Prostate gland (tissue), 2 donors: ENCODE data around the gene CYB561D2. TPM values are rescaled to one million over a fixed set of nuclear protein-coding genes. Genes with fewer than 3 reads are reported as not detected.
A peak's percentile ranks its signal among the peaks of the same experiment; 100 is the strongest.

Source experiments
- DNase-seq: peaks from one replicate; pipeline ENCODE4 v3.0.0-alpha.2; 2019; ENCODE audit warnings: low spot score
- H3K27ac ChIP-seq, 2 donors: fragments of 200-600 bp; sonication (generic); 2 replicates each; pipeline ENCODE4 v1.5.1; 2017 to 2019
- H3K27me3 ChIP-seq: fragments of 200-600 bp; sonication (generic); replicated peaks from 2 replicates; pipeline ENCODE4 v1.5.1; 2019; ENCODE audit not compliant: insufficient read depth
- H3K36me3 ChIP-seq, 2 donors: fragments of 200-600 bp; sonication (generic); 1 replicate in 1 of 2; 2 replicates in 1 of 2; pipeline versions ENCODE4 v1.5.1 to v1.8.1; 2017 to 2019
- H3K4me1 ChIP-seq: fragments of 200-600 bp; sonication (generic); replicated peaks from 2 replicates; pipeline ENCODE4 v1.5.1; 2019
- H3K4me3 ChIP-seq, 2 donors: fragments of 200-600 bp; sonication (generic); 2 replicates each; pipeline ENCODE4 v1.5.1; 2017 to 2019
- H3K9me3 ChIP-seq: fragments of 200-600 bp; sonication (generic); 2 replicates; pipeline ENCODE4 v1.5.1; 2017
- POLR2A ChIP-seq: fragments of 450-650 bp; IDR thresholded peaks from one replicate; pipeline ENCODE4 v1.6.1; 2016; ENCODE audit warnings: antibody characterized with exemption, mild to moderate bottlenecking
- POLR2AphosphoS5 ChIP-seq: sonication (generic); formaldehyde crosslinking; IDR thresholded peaks from one replicate; pipeline ENCODE4 v1.6.1; 2017; ENCODE audit warnings: antibody characterized with exemption
- WGBS: methylation state at CpG from one replicate; pipeline ENCODE4 v1.1.5; 2018; 5-methylcytosine and 5-hydroxymethylcytosine counted together
- intact Hi-C: fragments of 100-400 bp; cut with DNase I; formaldehyde crosslinking; loops from one replicate; pipeline ENCODE4 v1.14.2; 2022
- total RNA-seq, 2 donors: library from RNA; depleted of rRNA; stranded (reverse); fragments of >200 nt; gene quantifications; one replicate each; pipeline ENCODE4 v1.1.0, GENCODE V29; 2016
- TF ChIP-seq, protein P1 (sequence below), 4 experiments: fragments of 200-600 bp in 2 of 4; fragments of 450-650 bp in 2 of 4; sonication (generic) in 2 of 4; IDR thresholded peaks; 1 replicate in 3 of 4; 2 replicates in 1 of 4; pipeline ENCODE4 v1.5.1; 2016 to 2019; ENCODE audit warnings: antibody characterized with exemption in 4 of 4, mild to moderate bottlenecking in 2 of 4, moderate library complexity in 2 of 4

The CYB561D2 gene
- total RNA-seq, 2 donors from 2014 or later = 33.2 to 39.9 TPM

DNA sequence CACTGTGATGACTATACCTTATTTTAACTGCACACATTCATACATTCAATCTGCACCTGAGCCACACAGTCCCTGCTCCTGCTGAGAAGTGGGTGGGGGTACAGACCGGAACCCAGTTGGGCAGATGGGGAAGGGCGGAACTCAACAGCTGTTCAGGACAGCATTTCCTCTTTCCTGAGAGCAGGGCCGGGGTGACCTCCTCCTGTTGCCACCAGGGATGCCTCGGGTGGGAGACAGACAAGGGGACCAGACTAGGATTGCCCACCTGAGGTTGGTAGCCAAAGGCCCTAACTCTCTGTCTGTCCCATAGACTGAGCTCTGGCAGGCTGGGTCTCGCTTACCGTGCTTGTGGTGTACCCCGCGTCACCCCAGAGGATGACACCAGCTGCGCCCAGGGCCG is 32.0 kb upstream of the CYB561D2 start:
- no peak overlapping the region for H3K4me3 ChIP-seq
- TF ChIP-seq POLR2AphosphoS5 (no peak), POLR2A (no peak)
- TF ChIP-seq, protein P1, sequence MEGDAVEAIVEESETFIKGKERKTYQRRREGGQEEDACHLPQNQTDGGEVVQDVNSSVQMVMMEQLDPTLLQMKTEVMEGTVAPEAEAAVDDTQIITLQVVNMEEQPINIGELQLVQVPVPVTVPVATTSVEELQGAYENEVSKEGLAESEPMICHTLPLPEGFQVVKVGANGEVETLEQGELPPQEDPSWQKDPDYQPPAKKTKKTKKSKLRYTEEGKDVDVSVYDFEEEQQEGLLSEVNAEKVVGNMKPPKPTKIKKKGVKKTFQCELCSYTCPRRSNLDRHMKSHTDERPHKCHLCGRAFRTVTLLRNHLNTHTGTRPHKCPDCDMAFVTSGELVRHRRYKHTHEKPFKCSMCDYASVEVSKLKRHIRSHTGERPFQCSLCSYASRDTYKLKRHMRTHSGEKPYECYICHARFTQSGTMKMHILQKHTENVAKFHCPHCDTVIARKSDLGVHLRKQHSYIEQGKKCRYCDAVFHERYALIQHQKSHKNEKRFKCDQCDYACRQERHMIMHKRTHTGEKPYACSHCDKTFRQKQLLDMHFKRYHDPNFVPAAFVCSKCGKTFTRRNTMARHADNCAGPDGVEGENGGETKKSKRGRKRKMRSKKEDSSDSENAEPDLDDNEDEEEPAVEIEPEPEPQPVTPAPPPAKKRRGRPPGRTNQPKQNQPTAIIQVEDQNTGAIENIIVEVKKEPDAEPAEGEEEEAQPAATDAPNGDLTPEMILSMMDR (IDR thresholded peaks at IDR 0.05) = no peak

DNA sequence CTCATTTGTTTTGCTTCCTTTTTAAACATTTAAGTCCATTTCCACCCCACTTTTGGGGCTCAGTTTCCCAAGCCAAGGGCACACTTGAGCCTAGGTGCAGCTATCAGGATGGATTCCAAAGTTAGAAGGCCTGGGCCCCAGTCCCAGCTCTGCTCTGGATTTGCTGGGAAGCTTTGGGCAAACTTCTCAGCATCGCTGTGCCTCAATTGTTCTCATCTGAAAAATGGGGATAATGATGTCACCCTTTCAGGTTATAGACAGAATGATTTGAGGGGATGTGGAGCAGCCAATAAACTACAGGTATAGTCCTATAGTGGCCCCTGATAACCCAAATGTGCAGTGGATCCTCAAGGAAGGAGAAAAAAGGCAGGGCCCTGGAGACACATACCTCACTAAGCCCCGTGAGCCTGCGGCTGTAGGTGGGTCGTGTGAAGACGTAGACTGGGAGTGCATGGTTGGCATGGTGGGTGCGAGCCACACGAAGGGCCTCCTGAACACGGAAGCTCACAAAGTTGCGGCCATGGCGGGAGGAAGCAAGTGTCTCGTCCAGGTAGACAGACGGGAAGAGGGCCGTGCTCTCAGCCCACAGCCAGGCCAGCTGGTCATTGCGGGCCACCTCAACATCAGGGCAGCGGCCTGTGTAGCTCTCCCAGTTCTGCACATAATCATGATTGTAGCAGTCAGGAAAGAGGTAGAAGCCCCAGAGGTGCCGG is 31.3 kb upstream of the CYB561D2 start:
- Histone ChIP-seq H3K4me1 (peaks cover 27% of the 10 kb centered on the region), H3K4me3 (no peak overlapping the region), H3K9me3 (no peaks in the 10 kb centered on the region), H3K27ac (peak overlapping the region in 1 of 2 donors; percentile 90), H3K27me3 (no peaks in the 10 kb centered on the region), H3K36me3 (no peaks in the 10 kb centered on the region)
- DNase-seq = no peak
- 89% methylated on average over 16 of the region's 16 CpGs for WGBS
- TF ChIP-seq, protein P1 (IDR thresholded peaks at IDR 0.05) = no peak
- TF ChIP-seq POLR2A (no peak), POLR2AphosphoS5 (no peak)
- intact Hi-C loops = no loop called here

More for the DNA sequence above, 32.0 kb upstream of the CYB561D2 start:
- Histone ChIP-seq H3K36me3 (no peaks in the 10 kb centered on the region), H3K27me3 (no peaks in the 10 kb centered on the region), H3K9me3 (no peaks in the 10 kb centered on the region), H3K27ac (peak overlapping the region in 1 of 2 donors; percentile 90), H3K4me1 (peaks cover 27% of the 10 kb centered on the region)
- DNase-seq = no peak
- 83% methylated on average over 9 of the region's 10 CpGs for WGBS
- intact Hi-C loops = no loop called here

DNA sequence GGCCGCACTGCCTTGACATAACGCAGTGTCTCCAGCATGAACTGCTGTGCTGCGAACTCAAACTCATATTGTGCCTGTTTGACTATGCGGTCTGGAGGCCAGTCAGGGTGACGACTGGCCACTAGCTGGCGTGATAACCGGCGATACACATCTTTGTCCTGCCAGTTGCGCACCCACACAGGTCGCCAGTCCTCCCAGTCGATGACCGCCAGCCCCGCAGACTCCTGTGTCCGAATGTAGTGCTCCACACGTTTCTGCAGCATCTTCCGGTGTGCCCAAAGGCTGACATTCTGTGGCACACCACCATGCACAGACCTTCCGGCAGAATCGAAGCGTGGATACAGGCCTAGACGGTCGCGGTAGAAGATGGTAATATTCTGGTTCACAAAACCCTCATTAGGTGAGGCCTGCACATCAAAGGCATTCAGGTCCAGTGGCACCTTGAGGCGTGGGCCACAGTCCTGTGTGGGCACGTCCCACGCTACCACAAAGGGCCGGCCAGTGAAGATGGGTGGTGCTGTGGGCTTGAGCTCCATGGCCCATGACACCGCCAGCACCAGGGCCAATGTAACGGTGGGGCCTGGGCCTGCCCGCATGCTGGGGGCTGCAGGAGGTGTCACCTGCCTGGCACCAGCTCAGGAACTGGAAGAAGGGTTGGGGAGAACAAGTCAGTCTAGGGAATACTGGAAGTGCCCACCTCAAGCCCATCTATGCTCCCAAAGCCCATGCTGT is 30.6 kb upstream of the CYB561D2 start:
- Histone ChIP-seq H3K27ac (peak overlapping the region; percentile 88 to 95), H3K27me3 (no peaks in the 10 kb centered on the region), H3K9me3 (no peaks in the 10 kb centered on the region), H3K4me1 (peaks cover 27% of the 10 kb centered on the region), H3K36me3 (no peaks in the 10 kb centered on the region), H3K4me3 (peak overlapping the region; percentile 48 to 68)
- TF ChIP-seq, protein P1 (IDR thresholded peaks at IDR 0.05) = no peak
- no peak for TF ChIP-seq POLR2AphosphoS5
- no peak for TF ChIP-seq POLR2A
- intact Hi-C loops = loop anchor here (5.0 kb wide), 1 partner anchor 83 kb away; the partner anchor contains the start of gene GNAI2
- 68% methylated on average over 29 of the region's 29 CpGs for WGBS
- DNase-seq = no peak

DNA sequence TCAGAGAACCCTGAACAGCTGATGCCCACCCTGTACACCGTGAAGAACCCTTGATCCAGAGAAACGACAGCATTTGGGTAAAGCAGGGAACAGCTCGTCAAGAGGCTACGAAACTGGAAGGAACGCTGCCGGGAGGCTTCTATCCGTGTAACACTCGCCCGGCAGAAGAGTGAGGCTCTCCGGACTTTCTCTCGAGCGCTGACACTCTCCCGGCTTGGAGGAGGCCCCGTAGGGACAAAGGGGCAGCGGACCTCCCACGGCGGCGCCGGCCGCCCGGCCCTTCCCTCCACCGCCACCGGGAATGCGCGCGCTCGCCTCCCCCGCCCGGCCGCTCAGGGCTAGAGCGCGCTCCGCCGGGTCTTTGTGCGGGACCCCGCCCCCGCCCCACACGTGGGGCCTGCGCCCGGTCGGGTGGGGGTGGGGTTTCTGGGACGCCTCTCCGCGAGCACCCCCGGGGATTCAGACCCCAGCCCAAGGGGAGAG is 29.8 kb upstream of the CYB561D2 start:
- Histone ChIP-seq H3K27me3 (no peaks in the 10 kb centered on the region), H3K36me3 (no peaks in the 10 kb centered on the region), H3K27ac (peak overlapping the region; percentile 88 to 95), H3K4me1 (peaks cover 27% of the 10 kb centered on the region), H3K4me3 (peak overlapping the region; percentile 48 to 68), H3K9me3 (no peaks in the 10 kb centered on the region)
- peak; percentile 82 for DNase-seq
- intact Hi-C loops = loop anchor here (5.0 kb wide), 1 partner anchor 84 kb away; the partner anchor contains the start of gene GNAI2
- WGBS = under 1% methylated on average over 15 of the region's 45 CpGs
- TF ChIP-seq POLR2A = peak; percentile 86
- TF ChIP-seq, protein P1 (IDR thresholded peaks at IDR 0.05) = peak in 1 of 4 experiments; percentile 22
- no peak for TF ChIP-seq POLR2AphosphoS5
